ENCODE results near the gene TRMT10B.

DNA sequence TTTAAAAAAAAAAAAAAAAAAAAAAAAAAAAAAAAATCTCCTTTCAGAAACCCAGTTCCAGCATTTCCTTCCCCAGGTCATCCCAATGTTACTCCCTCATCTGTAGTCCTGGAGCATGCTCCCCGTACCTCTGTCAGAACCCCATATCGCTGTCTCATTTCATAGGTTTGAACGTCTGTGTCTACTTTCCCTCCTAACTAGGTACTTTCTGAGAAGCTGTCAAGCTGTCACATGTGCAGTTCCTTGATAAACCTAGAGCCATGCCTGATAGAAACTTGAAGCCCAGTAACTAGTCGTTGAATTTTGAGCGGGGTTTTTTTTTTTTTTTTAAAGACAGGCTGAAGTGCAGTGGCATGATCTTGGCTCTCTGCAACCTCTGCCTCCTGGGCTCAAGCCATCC is 15.7 kb downstream of the TRMT10B start:
- no peak for TF ChIP-seq POLR2A (IDR thresholded peaks at IDR 0.05; ENCODE audit: low read depth, low read length)
- no peak for TF ChIP-seq POLR2AphosphoS5 (IDR thresholded peaks at IDR 0.05; ENCODE audit: low read depth, low read length)
- no peak for TF ChIP-seq POU2F2 (IDR thresholded peaks at IDR 0.05; ENCODE audit: low read depth, low read length)
- TF ChIP-seq SPI1 (IDR thresholded peaks at IDR 0.05; ENCODE audit: low read depth, low read length): no peak

All from GM12891 (cell line).